Bronchial epithelial cell (primary cell): ENCODE data around the gene CD248. TPM values are rescaled to one million over a fixed set of nuclear protein-coding genes. Genes with fewer than 3 reads are reported as not detected.

Source experiments
- DNase-seq: peaks from one replicate; pipeline ENCODE4 v3.0.0-alpha.2; 2010; ENCODE audit warnings: low read depth
- FAIRE-seq: peaks from 2 replicates; lab custom pipeline; 2011; peaks lifted over from hg19 to GRCh38; lab: Jason Lieb, UNC
- H3K27me3 ChIP-seq: 2 replicates; pipeline ENCODE4 v1.5.1; 2011; ENCODE audit warnings: low read length; ENCODE audit not compliant: control insufficient read depth, insufficient read depth
- H3K36me3 ChIP-seq: 2 replicates; pipeline ENCODE4 v1.5.1; 2011; ENCODE audit warnings: low read length; ENCODE audit not compliant: control insufficient read depth, insufficient read depth
- H3K4me3 ChIP-seq: 2 replicates; pipeline ENCODE4 v1.5.1; 2011; ENCODE audit warnings: mild to moderate bottlenecking, low read depth, low read length, control low read depth
- CTCF ChIP-seq: IDR thresholded peaks from 2 replicates; pipeline ENCODE4 v1.5.1; 2011; ENCODE audit warnings: mild to moderate bottlenecking, moderate library complexity, low read length, control low read depth, inconsistent platforms; ENCODE audit not compliant: insufficient read depth, severe bottlenecking
- total RNA-seq: library from RNA; depleted of rRNA; stranded (reverse); fragments of >200 nt; gene quantifications from 2 replicates; pipeline ENCODE4 v1.2.1, GENCODE V29; 2014

Gene CD248
- total RNA-seq, 1 donor from 2014 or later = under 0.01 TPM

- Histone ChIP-seq H3K27me3 (no peaks in the 10 kb centered on the region), H3K36me3 (peaks cover 15% of the 10 kb centered on the region), H3K4me3 (no peak overlapping the region)
- peak; percentile 99 for TF ChIP-seq CTCF
- DNase-seq = peak; percentile 80
- FAIRE-seq = no peak
These were observed 34.1 kb downstream of the CD248 start for GRCh38 chr11:66282468-66283455.

DNA sequence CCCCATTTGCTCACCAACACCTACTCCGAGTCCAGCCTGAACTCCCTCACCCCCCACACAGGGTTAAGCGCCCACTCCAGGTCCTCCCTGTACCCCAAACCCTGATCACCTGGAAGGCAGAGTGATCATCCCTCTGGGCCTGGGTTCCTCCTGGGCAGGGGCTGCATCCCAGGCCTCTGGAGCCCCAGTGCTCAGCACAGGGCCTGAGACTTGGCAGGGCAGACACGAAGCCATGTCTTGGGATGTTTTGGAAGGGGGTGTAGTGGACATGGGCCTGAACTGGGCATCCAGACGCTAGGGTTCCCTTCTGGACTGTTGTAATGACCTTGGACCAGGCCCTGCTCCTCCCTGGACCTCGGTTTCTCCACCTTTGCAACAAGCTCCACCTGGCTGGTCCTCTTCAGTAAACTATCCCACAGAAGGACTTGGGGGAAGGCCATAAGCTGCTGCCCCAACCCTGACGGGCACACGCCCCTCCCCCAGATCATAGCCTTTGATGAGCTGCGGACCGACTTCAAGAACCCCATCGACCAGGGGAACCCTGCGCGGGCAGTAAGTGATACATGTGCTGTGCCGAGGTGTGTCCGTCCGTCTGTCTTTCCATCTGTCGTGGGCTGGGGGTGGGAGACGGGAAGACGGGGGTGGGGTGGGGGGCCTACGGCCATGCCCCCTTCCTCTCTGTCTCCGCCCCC is 34.9 kb downstream of the CD248 start:
- Histone ChIP-seq H3K27me3 (no peaks in the 10 kb centered on the region), H3K36me3 (peaks cover 15% of the 10 kb centered on the region), H3K4me3 (no peak overlapping the region)
- no peak for TF ChIP-seq CTCF
- FAIRE-seq (peak; percentile 23), DNase-seq (no peak)

DNA sequence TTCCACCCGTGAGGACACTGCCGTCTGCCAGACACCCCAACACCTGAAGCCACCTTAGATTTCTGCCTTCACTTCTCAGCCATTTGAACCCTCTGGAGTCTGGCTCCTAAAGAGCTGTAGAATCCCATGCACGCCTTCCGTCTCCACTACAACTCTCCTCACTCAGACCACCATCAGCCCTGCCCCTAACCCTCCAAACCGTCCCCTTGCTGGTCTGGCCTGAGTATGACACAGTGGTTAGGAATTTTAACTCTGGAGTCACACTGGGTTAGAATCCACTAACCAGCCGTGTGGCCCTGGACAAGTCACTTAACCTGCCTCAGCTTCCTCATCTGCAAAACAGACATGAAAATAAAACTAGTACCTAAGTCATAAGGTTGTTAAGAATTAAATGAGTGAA is 35.8 kb downstream of the CD248 start:
- H3K36me3 ChIP-seq = peaks cover 12% of the 10 kb centered on the region
- no peaks in the 10 kb centered on the region for H3K27me3 ChIP-seq
- H3K4me3 ChIP-seq = no peak overlapping the region
- DNase-seq (no peak), FAIRE-seq (no peak)
- no peak for TF ChIP-seq CTCF

DNA sequence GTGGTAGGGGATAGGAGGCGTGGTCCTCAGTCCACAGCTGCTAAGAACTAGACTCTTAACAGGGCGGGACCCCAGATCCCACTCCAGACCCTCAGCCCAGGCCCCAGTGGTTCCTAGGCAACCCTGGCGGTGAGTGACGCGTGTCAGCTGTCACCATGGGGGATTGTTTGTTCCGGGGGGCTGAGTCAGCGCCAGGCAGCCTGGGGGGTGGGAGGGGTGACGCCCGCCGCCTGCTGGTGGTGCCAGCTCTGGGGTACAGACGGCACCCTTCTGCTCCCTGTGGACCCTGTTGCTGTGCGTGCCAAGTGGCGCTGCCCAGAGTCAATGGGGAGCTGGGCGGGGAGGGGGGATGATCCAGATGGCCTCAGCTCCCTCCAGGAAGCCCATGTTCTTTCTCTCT is 36.4 kb downstream of the CD248 start:
- H3K4me3 ChIP-seq = no peak overlapping the region
- DNase-seq (no peak), FAIRE-seq (no peak)
- TF ChIP-seq CTCF = no peak
- H3K27me3 ChIP-seq = no peaks in the 10 kb centered on the region
- peaks cover 12% of the 10 kb centered on the region for H3K36me3 ChIP-seq

DNA sequence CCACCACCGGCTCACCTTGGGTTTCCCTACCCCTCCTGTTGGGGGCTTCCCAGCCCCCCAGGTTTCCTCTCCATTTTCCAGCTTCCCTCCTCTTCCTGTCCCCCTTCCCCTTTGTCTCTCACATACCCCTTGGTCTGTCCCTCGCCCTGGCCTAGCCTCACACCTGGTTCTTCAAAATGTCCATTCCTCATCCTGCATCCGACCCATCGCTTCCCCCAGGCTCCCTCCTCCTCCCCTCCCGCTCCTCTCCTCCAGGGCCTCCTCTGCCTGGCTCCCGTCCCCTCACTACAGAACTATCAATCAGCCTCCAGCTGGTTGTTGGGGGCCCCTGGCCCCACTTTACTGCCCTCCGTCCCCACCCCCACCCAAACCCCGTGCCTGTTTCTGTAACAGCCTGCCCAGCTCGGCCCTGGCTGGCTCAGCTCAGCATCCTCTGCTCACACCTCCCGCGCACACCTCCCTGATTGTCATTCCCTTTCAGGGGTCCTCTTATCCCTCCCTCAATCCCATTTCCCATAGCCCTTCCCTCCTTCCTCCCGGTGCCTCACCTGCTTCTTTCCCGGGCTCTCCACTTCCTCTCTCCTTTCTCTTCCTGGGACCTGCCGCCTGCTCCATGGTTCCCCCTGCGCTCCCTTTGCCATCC is 37.6 kb downstream of the CD248 start:
- TF ChIP-seq CTCF = no peak
- DNase-seq (no peak), FAIRE-seq (no peak)
- H3K27me3 ChIP-seq = no peaks in the 10 kb centered on the region
- peaks cover 6% of the 10 kb centered on the region for H3K36me3 ChIP-seq
- H3K4me3 ChIP-seq = no peak overlapping the region
